GM23338 (cell line): ENCODE data around the gene NT5C1A. TPM values are rescaled to one million over a fixed set of nuclear protein-coding genes. Genes with fewer than 3 reads are reported as not detected.

Source experiments
- ATAC-seq: fragments of 200-7000 bp; cut with Tn5 transposase; 3 replicates; pipeline ENCODE4 v1.9.1; 2020
- DNase-seq: peaks from one replicate; pipeline ENCODE4 v3.0.0-alpha.2; 2015; ENCODE audit warnings: low spot score
- H2AFZ ChIP-seq: fragments of 200-600 bp; sonication (generic); 2 replicates; pipeline ENCODE4 v1.8.0; 2016; ENCODE audit warnings: antibody characterized with exemption, mild to moderate bottlenecking, moderate library complexity
- H3F3A ChIP-seq: fragments of 200-600 bp; sonication (generic); replicated peaks from 2 replicates; pipeline ENCODE4 v1.8.0; 2017; ENCODE audit warnings: antibody characterized with exemption, mixed run types, low read depth
- H3K27ac ChIP-seq: fragments of 200-600 bp; sonication (generic); 2 replicates; pipeline ENCODE4 v1.6.1; 2016; ENCODE audit warnings: low read depth
- H3K27me3 ChIP-seq: fragments of 200-600 bp; sonication (generic); 2 replicates; pipeline ENCODE4 v1.8.0; 2016; ENCODE audit warnings: mild to moderate bottlenecking, mixed run types, moderate library complexity; ENCODE audit not compliant: insufficient read depth
- H3K36me3 ChIP-seq: fragments of 200-600 bp; sonication (generic); 2 replicates; pipeline ENCODE4 v1.8.0; 2016; ENCODE audit warnings: mild to moderate bottlenecking; ENCODE audit not compliant: insufficient read depth
- H3K4me1 ChIP-seq: fragments of 200-600 bp; sonication (generic); 2 replicates; pipeline ENCODE4 v1.8.0; 2016; ENCODE audit warnings: mild to moderate bottlenecking, moderate library complexity; ENCODE audit not compliant: insufficient read depth
- H3K4me2 ChIP-seq: fragments of 200-600 bp; sonication (generic); 2 replicates; pipeline ENCODE4 v1.7.1; 2017; ENCODE audit warnings: mixed run types
- H3K4me3 ChIP-seq: fragments of 200-600 bp; sonication (generic); 2 replicates; pipeline ENCODE4 v1.6.1; 2016; ENCODE audit warnings: mixed run types
- H3K79me2 ChIP-seq: fragments of 200-600 bp; sonication (generic); replicated peaks from 2 replicates; pipeline ENCODE4 v1.8.0; 2017; ENCODE audit warnings: mild to moderate bottlenecking; ENCODE audit not compliant: insufficient read depth
- H3K9me2 ChIP-seq: fragments of 200-600 bp; sonication (generic); 2 replicates; pipeline ENCODE4 v1.8.0; 2017; ENCODE audit not compliant: insufficient read depth
- H4K20me1 ChIP-seq: fragments of 200-600 bp; sonication (generic); replicated peaks from 2 replicates; pipeline ENCODE4 v1.8.0; 2017; ENCODE audit warnings: mild to moderate bottlenecking; ENCODE audit not compliant: insufficient read depth
- H3K27ac Mint-ChIP-seq: 2 replicates; pipeline ENCODE4 v1.8.0; 2020; ENCODE audit warnings: inconsistent platforms, mild to moderate bottlenecking, moderate library complexity, mixed read lengths
- H3K27me3 Mint-ChIP-seq: 3 replicates; pipeline ENCODE4 v1.8.0; 2022; ENCODE audit warnings: low read depth, mild to moderate bottlenecking, moderate library complexity, mixed read lengths, inconsistent platforms; ENCODE audit not compliant: insufficient read depth, poor library complexity
- H3K36me3 Mint-ChIP-seq: 3 replicates; pipeline ENCODE4 v1.8.0; 2021; ENCODE audit warnings: low read depth, mild to moderate bottlenecking, inconsistent platforms, moderate library complexity, mixed read lengths
- H3K4me1 Mint-ChIP-seq: 3 replicates; pipeline ENCODE4 v1.8.0; 2020; ENCODE audit warnings: mild to moderate bottlenecking, inconsistent platforms, mixed read lengths
- H3K4me3 Mint-ChIP-seq: 3 replicates; pipeline ENCODE4 v1.8.0; 2021; ENCODE audit warnings: moderate library complexity, mild to moderate bottlenecking, inconsistent platforms, mixed read lengths
- H3K9me3 Mint-ChIP-seq: 3 replicates; pipeline ENCODE4 v1.8.0; 2020; ENCODE audit warnings: moderate library complexity, mild to moderate bottlenecking, inconsistent platforms, mixed read lengths
- CREB1 ChIP-seq: fragments of 250-450 bp; sonication (Bioruptor Pico); IDR thresholded peaks from 2 replicates; pipeline ENCODE4 v1.5.0; 2020; ENCODE audit warnings: low read depth, mild to moderate bottlenecking, moderate library complexity
- ETS1 ChIP-seq: IDR thresholded peaks from 2 replicates; pipeline ENCODE4 v1.6.1; 2016; ENCODE audit warnings: antibody characterized with exemption
- EZH2 ChIP-seq: fragments of 200-600 bp; sonication (generic); IDR thresholded peaks from one replicate; pipeline ENCODE4 v1.8.0; 2017; ENCODE audit warnings: antibody characterized with exemption, mild to moderate bottlenecking, low read depth; ENCODE audit not compliant: unreplicated experiment
- JUNB ChIP-seq: IDR thresholded peaks from one replicate; pipeline ENCODE4 v1.6.1; 2016; ENCODE audit warnings: antibody characterized with exemption; ENCODE audit not compliant: unreplicated experiment
- NANOG ChIP-seq: IDR thresholded peaks from 2 replicates; pipeline ENCODE4 v1.6.1; 2016; ENCODE audit warnings: antibody characterized with exemption, borderline replicate concordance
- POLR2AphosphoS5 ChIP-seq: IDR thresholded peaks from 2 replicates; pipeline ENCODE4 v1.6.1; 2016; ENCODE audit warnings: antibody characterized with exemption, low read depth
- STAT1 ChIP-seq: IDR thresholded peaks from one replicate; pipeline ENCODE4 v1.6.1; 2016; ENCODE audit warnings: antibody characterized with exemption; ENCODE audit not compliant: unreplicated experiment
- ZNF462 ChIP-seq: fragments of 250-450 bp; sonication (Bioruptor Pico); IDR thresholded peaks from 2 replicates; pipeline ENCODE4 v1.5.0; 2020; ENCODE audit warnings: mild to moderate bottlenecking, moderate library complexity
- polyA plus RNA-seq: library from polyadenylated mRNA; unstranded; fragments of >200 nt; fragmentation: Nextera tagmentation; extraction: Ambion mirVana; gene quantifications from 2 replicates; pipeline ENCODE4 v1.2.1, GENCODE V29; 2016
- total RNA-seq: library from RNA; depleted of rRNA; stranded (reverse); fragments of >200 nt; shearing (Covaris generic); gene quantifications from 2 replicates; pipeline ENCODE4 v1.2.3, GENCODE V29; 2014

NT5C1A gene
- total and polyA plus RNA-seq, 2 experiments from 2014 or later = not detected

- TF ChIP-seq EZH2 = no peak
- no peak for TF ChIP-seq JUNB
- no peak overlapping the region for H3K4me2 ChIP-seq
- H2AFZ ChIP-seq = no peak overlapping the region
- H3F3A ChIP-seq = no peaks in the 10 kb centered on the region
- DNase-seq (no peak), ATAC-seq (peak; percentile 70)
- no peak overlapping the region for H3K4me3 Mint-ChIP-seq
- H3K36me3 ChIP-seq = no peaks in the 10 kb centered on the region
- H3K36me3 Mint-ChIP-seq = no peaks in the 10 kb centered on the region; the same call in 2 of the 3 replicates
- H3K4me1 ChIP-seq = no peaks in the 10 kb centered on the region
- H3K27ac Mint-ChIP-seq = no peak overlapping the region
- H3K4me1 Mint-ChIP-seq = no peaks in the 10 kb centered on the region
- H3K27ac ChIP-seq = no peak overlapping the region
- H4K20me1 ChIP-seq = no peaks in the 10 kb centered on the region
- H3K27me3 ChIP-seq = no peaks in the 10 kb centered on the region
- no peak overlapping the region for H3K4me3 ChIP-seq
- H3K9me2 ChIP-seq = no peaks in the 10 kb centered on the region
- peaks cover 18% of the 10 kb centered on the region for H3K27me3 Mint-ChIP-seq
- H3K9me3 Mint-ChIP-seq = peaks cover 2% of the 10 kb centered on the region; the same call in 1 of the 3 replicates
- H3K79me2 ChIP-seq = no peaks in the 10 kb centered on the region
Measured at GRCh38 chr1:39625462-39626273, 46.2 kb downstream of the NT5C1A start.

GRCh38 chr1:39625009-39625408 is 46.9 kb downstream of the NT5C1A start:
- Histone ChIP-seq H3K4me3 (no peak overlapping the region), H3F3A (no peaks in the 10 kb centered on the region), H3K9me2 (no peaks in the 10 kb centered on the region), H3K27me3 (no peaks in the 10 kb centered on the region), H2AFZ (no peak overlapping the region), H3K27ac (no peak overlapping the region), H3K4me2 (no peak overlapping the region), H4K20me1 (no peaks in the 10 kb centered on the region), H3K79me2 (no peaks in the 10 kb centered on the region), H3K4me1 (no peaks in the 10 kb centered on the region), H3K36me3 (no peaks in the 10 kb centered on the region)
- no peak for DNase-seq
- Mint-ChIP-seq H3K27ac (no peak overlapping the region), H3K4me1 (no peaks in the 10 kb centered on the region), H3K9me3 (peaks cover 2% of the 10 kb centered on the region; the same call in 1 of the 3 replicates), H3K27me3 (peaks cover 17% of the 10 kb centered on the region), H3K4me3 (no peak overlapping the region), H3K36me3 (no peaks in the 10 kb centered on the region; the same call in 2 of the 3 replicates)
- no peak for TF ChIP-seq POLR2AphosphoS5
- no peak for TF ChIP-seq ETS1
- no peak for TF ChIP-seq ZNF462 (CRISPR knock-in tag)
- TF ChIP-seq STAT1 = no peak
- TF ChIP-seq NANOG = no peak
- no peak for TF ChIP-seq CREB1 (CRISPR knock-in tag)
- ATAC-seq = no peak
